Measurements from ENCODE around the gene OSM.

Gene OSM

DNA sequence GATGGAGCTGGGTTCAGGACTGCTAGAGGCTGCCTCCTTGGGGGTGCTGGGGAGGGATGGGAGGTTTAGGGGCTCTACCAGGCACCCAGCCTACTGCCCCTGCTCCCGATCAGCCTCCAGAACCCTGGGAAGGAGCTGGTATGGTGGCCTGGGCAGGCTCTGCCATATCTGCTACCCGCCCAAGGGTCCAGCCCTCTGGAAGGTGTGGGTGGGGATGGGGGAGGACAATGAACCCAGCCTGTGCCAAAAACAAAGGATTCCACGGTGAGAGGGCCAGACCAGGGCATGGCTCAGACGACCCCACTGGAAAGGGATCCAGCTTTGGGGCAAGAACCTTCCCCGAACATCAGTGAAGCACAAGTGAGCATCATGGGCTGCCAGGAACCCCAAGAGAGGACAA, 19.7 kb upstream of the OSM start:
- no peak for DNase-seq

DNA sequence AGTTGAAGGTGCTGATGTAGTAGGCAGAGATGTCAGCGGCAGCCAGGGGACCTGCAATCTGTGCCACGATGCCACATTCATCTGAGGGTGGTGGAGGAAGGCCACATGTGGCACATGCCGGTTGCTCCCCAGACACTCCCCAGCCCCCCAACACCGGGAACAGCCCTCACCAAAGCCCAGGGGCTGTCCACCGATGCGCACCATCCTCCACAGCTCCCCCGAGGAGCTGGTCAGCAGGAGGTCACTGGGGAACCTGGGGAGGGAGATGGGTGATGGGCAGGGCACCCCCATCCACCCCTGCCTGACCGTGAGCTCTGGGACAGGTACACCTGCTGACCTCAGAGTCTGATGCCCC, 19.2 kb upstream of the OSM start:
- DNase-seq = no peak

DNA sequence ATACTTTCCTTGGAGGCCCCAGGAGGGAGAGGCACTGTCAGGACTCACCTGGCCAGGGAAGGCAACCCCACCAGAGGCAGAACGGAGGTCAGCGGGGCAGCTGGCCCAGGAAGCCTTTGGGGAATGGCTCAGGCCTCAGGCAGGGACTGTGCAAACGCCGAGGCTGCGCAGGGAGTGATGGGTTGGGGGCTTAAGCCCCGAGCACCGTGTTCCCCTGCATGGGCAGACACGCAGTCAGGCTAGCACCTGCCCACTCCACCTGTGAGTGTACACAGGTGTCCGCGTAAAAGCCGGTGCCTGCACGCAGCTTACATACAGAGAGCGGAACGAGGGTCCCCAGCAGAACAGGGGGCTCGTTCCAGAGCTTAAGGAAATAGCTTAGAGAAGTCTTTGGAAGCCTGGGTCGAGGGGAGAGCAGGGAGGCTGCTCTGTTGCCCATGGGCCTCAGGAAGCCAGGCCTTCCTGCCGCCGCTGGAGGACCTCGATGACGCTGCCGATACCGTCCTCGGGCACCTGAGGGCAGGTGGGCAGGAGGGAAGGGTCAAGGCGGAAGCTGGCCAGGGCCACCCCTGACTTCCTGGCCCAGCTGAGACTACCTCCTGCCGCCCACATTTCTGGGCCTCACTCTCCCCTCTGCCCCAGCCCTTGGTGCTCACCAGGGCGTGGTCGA, 18.7 kb upstream of the OSM start:
- no peak for DNase-seq

DNA sequence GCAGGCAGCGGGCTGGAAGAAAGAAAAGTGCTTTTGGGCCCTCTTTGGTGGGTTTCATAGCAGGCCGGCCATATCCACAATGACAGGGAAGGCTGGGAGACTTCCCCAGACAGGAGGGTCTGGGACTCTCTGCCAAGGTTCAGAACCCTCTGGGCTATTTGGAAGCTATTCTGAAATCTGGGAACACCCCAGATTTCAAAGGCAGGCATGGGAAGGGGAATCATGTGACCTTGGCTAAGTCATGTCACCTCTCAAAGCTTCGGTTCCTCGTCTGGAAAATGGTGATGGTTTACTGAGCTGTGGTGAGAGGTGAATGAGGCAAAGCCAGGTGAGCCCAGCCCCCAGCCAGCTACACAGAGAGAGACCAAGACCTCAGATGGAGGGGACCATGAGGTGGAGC, 18.0 kb upstream of the OSM start:
- DNase-seq = no peak

DNA sequence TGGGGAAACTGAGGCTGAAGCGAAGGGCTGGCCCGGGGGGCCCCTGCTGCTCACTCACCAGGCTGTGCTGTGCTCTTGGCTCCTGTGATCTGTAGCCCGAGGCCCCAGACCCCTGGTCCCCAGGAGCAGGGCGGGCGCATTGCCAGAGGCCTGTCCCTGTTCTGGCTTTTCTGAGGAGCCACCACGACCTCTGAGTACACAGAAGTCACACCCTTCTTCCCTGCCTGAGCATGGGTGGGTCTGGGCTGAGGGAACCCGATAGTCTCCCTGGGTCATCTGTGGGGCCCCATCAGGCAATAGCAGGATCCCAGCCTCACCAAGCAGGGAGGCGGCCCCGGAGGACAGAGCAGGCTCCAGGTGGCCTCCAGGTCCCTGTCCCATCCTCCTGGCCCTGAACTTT, 17.5 kb upstream of the OSM start:
- DNase-seq = no peak

DNA sequence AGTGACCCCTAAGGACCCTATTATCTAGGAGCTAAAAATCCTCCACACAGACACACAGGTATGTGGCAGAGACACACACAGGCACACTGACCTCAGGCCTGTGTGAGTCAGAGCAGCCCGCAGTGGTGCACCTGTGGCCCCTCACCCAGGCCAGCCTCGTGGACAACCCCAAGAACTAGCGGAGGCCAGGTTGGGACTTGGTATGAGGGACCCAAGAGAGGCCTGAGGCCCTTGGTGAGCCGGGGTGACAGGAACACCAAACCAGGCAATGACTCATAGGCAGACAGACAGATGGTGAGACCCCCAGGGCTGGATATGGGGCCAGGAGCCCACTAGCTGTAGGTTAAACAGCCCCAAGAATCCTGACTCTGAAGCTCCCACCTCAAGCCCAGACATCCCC, 16.7 kb upstream of the OSM start:
- no peak for DNase-seq

DNA sequence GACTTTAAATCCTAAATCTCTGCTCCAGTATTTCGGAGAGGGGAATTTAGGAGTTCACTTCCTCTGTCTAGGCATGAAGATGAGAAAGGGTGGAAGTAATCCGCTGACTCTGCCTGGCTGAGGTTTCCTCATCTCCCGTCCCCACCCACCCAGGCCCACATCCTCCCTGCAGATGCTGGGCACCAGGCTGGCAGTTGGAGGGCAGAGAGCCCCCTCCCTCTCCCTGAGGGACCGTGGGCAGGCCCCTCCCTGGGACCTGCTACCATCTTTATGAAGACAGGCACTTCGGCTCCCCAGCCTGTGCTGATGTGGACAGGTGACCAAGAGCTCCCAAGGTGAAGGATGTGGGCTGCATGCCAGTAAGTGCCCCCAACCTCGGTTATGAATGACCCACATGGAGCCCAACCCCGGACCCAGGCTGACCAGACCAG, 16.0 kb upstream of the OSM start:
- DNase-seq = no peak

DNA sequence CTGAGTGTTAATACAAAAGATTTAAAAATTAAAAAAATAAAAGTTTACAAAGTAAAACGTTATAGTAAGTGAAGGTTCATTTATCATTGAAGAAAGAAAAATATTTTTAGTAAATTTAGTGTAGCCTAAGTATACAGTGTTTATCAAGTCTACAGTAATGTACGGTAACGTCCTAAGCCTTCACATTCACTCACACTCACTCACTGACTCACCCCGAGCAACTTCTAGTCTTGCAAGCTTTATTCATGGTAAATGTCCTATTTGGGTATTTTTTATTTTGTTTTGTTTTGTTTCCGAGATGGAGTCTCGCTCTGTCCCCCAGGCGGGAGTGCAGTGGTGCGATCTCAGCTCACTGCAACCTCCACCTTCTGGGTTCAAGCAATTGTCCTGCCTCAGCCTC, 13.9 kb upstream of the OSM start:
- no peak for DNase-seq

DNA sequence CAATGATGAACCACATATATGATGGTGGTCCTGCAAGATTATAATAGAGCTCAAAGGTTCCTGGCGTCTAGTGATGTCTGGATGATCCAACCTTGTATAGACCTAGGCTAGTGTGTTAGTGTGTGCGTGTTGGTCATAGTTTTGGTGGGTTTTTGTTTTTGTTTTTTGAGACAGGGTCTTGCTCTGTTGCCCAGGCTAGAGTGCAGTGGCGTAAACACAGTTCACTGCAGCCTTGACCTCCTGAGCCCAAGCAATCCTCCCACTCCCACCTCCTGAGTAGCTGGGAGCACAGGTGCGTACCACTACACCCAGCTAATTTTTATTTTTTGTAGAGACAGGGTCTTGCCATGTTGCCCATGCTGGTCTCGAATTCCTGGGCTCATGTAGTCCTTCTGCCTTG, 13.3 kb upstream of the OSM start:
- no peak for DNase-seq

DNA sequence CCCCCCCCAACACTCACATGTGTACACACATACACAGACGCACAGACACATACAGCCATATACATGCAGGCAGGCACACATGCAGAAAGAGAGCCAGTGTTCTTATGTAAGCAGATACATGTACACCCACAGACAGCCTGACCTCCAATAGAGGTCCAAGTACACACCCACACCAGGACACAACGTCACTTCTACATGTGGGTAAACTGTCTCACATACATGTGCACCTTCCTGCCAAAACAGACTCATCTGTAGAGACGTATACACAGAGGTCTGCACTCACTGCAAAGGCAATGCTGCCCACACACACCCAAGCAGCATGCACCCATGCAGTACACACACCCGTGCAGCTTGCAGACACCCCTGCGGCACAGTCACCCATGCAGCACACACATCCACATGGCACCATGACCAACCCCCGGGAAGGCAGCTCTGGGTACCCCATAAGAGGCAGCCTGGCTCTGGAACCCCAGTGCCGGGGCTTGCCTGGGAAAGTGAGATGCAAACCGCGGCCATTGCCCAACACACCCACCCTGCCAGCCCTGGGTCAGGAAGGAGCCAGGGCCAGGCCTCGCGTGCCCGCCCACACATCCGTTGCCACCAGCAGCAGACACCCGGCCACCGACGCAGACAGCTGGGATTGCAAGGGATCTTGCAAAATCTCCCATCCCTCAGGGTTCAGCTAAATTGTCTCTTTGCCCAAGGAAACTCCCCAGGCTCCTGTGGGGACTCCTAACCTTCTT, 12.6 kb upstream of the OSM start:
- peak in 16 of 56 donors; percentile 7 to 48 (median 22) for DNase-seq

DNA sequence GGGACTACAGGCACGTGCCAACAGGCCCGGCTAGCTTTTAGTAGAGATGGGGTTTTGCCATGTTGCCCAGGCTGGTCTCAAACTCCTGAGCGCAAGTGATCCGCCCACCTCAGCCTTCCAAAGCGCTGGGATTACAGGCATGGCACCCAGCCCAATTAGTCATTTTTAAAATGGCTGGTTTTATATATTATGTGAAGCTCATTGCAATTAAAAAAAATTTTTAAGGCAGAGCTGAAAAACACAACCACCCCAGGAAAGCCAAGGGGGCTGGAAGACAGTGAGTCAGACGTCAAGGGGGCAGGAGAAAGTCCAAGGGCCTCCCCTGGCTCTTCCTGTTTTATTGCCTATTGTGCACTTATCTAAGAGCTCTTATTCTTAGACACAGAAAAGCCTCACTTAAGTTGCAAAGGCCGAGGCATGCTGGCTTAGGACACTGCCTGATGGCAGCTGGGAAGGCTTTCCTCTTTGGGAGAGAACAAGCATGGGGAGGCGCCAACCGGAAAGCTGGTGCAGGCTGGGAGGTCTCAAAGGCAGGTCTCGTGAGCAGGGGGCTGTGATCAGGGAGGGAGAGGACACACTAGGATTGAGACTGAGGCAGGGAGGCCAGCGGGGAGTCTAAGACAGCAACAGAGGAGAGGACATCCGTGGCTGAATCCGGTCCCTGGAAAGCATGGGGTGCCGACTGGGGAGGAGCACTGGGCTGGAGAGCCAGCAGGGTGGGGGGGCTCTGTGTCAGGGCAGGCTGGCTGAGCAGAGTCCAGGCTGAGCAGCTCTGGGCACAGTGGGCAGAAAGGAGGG, 11.1 kb upstream of the OSM start:
- DNase-seq = peak in 20 of 56 donors; percentile 8 to 57 (median 34)

DNA sequence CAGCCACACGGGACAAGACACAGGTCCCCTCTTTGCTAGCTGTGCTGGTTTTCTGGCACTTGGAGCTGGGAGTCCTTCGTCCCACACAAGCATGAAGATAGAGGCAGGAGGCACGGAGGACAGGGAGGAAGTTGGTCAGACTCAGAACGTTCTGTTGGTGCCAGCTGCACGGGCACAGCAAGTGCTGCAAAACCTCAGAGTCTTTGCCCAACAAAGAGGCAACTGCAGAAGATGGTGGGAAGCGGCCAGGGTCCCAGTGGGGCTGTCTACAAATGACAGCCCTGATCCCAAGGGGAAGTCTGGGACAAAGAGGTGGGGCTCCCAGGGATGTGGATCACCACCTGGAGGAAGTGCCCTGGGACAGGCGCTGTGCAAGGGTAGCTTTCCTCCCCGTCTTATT, 9.4 kb upstream of the OSM start:
- no peak for DNase-seq

DNA sequence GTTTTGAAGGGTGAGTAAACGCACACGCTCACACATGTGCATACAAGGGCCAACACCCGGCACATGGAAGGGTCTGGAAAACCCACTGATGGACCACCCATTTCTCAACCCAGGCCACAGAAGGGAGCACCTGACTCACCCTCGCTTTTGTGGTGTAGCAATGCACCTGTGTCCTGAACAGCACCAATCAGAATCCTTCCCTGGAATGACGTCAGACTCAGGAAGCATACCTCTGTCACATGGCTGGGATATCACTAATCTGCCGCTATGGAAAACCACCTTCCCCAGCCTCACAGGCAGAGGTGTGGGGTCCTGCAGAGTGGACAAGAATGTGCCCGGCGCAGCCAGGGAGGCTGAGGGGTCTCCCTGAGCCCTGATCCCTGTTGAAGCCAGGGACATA, 9.0 kb upstream of the OSM start:
- no peak for DNase-seq

DNA sequence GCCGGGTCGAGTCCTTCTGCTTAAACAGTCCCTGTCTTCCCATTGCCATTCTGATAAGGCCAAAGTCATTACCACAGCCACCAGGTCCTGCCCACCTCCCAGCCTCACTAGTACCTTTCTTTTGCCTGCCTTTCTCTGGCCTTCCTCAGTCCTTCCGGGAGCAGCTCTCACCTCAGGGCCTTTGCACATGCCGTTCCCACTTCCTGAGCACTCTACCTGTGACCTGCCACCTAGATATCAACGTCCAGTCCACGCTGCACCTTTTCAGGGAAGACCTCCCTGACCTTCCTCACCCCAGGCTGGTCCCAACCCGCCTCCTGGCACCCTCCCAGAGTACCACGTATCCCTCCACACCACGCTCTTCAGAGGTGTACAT, 7.8 kb upstream of the OSM start:
- DNase-seq = no peak

DNA sequence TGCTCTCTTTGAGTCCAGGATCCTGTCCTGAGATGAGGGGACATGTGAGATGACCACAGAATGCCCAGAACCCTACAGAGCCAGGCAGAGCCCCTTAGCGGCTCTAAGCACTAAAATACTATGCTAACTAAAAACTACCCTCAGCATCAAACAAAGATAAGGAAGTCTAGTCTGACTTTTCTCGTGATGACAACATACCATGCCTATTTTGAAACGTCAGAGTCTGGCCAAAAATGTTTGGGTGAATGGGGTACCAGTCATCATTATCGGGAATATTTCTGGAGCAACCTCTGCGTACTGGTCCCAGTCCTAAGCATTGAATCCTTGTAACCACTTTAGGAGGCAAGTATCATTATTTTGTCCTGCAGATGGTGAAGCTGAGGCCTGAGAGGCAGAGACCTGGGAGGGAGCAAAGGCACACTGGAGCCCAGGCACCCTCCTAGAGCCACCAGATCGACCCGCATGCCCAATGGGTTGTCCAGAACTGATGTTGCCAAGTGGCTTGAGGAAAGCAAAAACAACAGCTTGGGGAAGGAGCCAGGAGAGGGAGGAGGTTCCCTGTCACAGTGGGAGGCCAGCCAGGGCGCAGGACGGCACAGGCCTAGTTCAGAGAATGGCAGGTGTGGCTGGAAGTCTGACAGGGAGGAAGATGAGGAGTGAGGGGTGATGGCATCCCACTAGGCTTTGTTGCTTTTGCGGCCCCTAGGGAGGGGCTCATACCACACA, 7.2 kb upstream of the OSM start:
- peak in 3 of 56 donors; percentile 8 to 19 (median 18) for DNase-seq

DNA sequence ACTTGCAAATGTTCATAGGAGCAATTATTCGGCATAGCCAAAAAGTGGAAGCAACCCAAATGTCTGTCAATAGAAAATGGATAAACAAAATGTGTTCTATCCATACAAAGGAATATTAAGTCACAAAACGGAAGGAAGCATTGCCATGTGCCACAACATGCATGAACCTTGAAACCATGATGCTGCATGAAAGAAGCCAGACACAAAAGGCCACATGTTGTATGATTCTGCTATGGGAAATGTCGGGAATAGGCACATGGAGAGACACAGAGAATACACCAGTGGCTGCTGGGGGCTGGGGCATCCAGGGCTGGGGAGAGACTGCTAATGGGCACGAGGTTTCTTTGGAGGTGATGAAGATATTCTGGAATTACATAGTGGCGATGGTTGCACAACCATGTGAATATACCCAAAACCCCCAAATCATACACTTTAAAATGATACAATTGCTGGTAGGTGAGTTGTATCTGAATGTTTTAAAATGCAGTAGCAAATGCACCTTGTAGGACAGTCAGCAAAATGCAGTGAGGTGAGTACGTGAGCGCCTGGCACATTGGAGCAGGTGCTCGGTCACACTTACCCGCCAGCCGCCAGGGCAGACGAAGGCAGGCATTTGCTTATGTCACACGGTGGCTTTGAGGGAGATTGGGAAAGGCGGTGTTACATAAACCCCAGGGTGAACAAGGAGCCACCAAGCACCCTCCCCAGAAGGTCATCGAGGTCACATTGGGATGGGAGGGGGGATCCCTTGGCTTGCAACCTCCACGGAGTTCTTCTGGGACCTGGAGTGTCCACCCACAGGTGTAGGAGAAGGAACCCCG, 6.3 kb upstream of the OSM start:
- no peak for DNase-seq

DNA sequence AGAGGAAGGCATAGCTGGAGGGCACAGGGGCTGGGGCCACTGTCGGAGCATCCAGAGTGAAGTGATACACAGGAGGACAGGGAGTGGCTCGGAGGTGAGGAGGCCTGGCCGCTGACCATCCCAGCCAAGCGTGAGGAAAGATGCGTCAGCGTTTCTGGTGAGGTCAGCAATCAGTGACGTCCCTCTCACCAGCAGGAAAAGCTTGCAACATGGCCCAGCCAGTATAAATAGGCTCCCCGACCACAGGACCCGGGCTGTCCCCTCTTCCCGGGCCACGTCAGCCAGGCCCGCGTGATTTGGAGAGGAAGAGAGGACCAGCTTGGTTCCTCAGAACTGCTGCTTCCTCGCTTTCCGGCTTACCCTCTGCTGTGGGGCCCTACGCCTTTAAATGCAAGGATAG, 4.2 kb upstream of the OSM start:
- DNase-seq = peak in 40 of 56 donors; percentile 13 to 75 (median 38)

DNA sequence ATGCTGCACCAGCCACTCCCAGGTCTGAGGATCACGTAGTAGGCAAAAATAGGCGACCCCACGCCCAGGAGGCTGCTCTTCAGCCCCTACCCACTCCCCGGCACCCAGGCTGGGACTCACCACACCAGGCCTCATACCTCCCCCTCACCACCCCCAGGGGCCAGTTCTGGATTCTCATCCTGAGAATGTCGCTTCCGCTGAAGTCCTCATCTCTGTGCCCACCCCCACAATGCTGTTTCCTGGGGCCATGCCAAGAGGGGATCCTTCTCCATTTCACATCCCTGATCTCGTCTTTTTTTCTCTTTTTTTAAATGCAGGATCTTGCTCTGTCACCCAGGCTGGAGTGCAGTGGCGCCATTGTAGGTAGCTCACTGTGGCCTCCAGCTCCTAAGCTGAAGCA, 1.7 kb upstream of the OSM start:
- no peak for DNase-seq

DNA sequence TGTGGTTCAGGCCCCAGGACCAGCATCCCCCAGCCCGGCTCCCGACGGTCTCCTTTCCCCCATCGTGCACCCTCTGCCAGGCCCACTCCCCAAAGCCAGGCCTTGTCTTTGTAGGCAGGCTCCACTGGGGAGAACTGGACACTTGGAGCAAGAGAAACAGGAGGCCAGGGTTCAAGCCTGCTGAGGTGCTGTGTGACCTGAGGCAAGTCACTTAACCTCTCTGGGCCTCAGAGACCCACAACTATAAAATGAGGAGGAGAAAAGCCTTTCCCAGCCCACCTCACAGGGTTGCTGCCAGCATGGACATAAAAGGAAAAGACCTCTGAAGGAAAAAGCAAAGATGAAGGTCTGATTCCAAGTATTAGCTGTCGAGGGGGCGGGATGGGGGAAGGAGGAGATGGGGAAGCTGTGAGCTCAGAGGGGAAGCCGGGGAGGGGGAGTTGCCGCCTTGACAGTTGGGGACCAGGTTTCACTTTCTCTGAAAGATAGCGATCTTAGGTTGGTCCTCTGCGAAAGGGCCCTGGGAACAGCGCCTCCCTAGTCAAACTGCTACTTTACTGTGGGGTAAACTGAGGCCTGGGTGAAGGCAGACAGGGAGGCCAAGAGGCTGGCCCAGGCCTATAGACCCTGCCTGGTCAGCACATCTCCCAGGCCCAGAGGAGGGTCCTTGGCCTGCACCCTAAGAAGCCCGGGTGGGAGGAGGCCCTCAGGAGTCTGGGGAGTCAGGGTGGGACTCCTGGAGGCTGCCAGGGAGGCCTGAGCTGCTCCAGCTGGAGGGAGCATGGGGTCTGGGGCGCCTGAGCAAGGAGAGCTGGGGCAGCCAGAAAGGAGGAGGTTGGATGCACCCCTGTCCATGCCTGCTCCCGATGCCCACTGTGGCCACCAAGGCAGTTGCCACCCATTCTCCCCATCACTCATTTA, 991 bp upstream of the OSM start:
- DNase-seq = peak in 1 of 56 donors; percentile 29
